H9 (cell line): ENCODE data around the gene RPP14. TPM values are rescaled to one million over a fixed set of nuclear protein-coding genes. Genes with fewer than 3 reads are reported as not detected.

Experiments
- DNase-seq: peaks from one replicate; pipeline ENCODE4 v3.0.0-alpha.2; 2017
- H2AFZ ChIP-seq: one replicate; pipeline ENCODE4 v1.6.1; 2013; ENCODE audit warnings: mild to moderate bottlenecking, low read length, control low read depth, moderate library complexity
- H2AK5ac ChIP-seq: 2 replicates; pipeline ENCODE4 v1.6.1; 2013; ENCODE audit warnings: low read length, control low read depth, mixed read lengths; ENCODE audit not compliant: insufficient read length
- H2BK120ac ChIP-seq: one replicate; pipeline ENCODE4 v1.6.1; 2013; ENCODE audit warnings: low read depth, mild to moderate bottlenecking, low read length, control low read depth, inconsistent platforms; ENCODE audit not compliant: poor library complexity, severe bottlenecking
- H2BK12ac ChIP-seq: 2 replicates; pipeline ENCODE4 v1.6.1; 2013; ENCODE audit warnings: low read length, control low read depth, mixed read lengths, low read depth; ENCODE audit not compliant: insufficient read length
- H2BK15ac ChIP-seq: 2 replicates; pipeline ENCODE4 v1.6.1; 2013; ENCODE audit warnings: low read depth, low read length, control low read depth
- H2BK20ac ChIP-seq: one replicate; pipeline ENCODE4 v1.6.1; 2013; ENCODE audit warnings: low read depth, mild to moderate bottlenecking, low read length, control low read depth, inconsistent platforms; ENCODE audit not compliant: poor library complexity, severe bottlenecking
- H2BK5ac ChIP-seq: 2 replicates; pipeline ENCODE4 v1.6.1; 2013; ENCODE audit warnings: low read length, control low read depth, mixed read lengths; ENCODE audit not compliant: insufficient read length
- H3K14ac ChIP-seq: 2 replicates; pipeline ENCODE4 v1.6.1; 2013; ENCODE audit warnings: low read length, control low read depth; ENCODE audit not compliant: insufficient read depth
- H3K18ac ChIP-seq: 2 replicates; pipeline ENCODE4 v1.6.1; 2013; ENCODE audit warnings: low read depth, mild to moderate bottlenecking, mixed read lengths, low read length, control low read depth; ENCODE audit not compliant: insufficient read length
- H3K23ac ChIP-seq: 2 replicates; pipeline ENCODE4 v1.6.1; 2013; ENCODE audit warnings: low read length, control low read depth, mixed read lengths, low read depth; ENCODE audit not compliant: insufficient read length
- H3K23me2 ChIP-seq: 2 replicates; pipeline ENCODE4 v1.6.1; 2013; ENCODE audit warnings: low read depth, mild to moderate bottlenecking, mixed read lengths, low read length, control low read depth; ENCODE audit not compliant: insufficient read length, poor library complexity, severe bottlenecking
- H3K27ac ChIP-seq: 2 replicates; pipeline ENCODE4 v1.5.1; 2013; ENCODE audit warnings: low read length, control low read depth, mixed read lengths, low read depth; ENCODE audit not compliant: insufficient read length
- H3K27me3 ChIP-seq: 2 replicates; pipeline ENCODE4 v1.6.1; 2013; ENCODE audit warnings: low read length, control low read depth, inconsistent platforms; ENCODE audit not compliant: insufficient read depth
- H3K4ac ChIP-seq: 2 replicates; pipeline ENCODE4 v1.6.1; 2013; ENCODE audit warnings: low read depth, mild to moderate bottlenecking, control low read depth, inconsistent platforms, low read length, moderate library complexity
- H3K4me1 ChIP-seq: 2 replicates; pipeline ENCODE4 v1.6.1; 2013; ENCODE audit warnings: low read length, control low read depth, inconsistent platforms; ENCODE audit not compliant: insufficient read depth
- H3K4me2 ChIP-seq: 2 replicates; pipeline ENCODE4 v1.6.1; 2013; ENCODE audit warnings: low read length, control low read depth, mixed read lengths; ENCODE audit not compliant: insufficient read length, insufficient read depth
- H3K56ac ChIP-seq: 2 replicates; pipeline ENCODE4 v1.6.1; 2013; ENCODE audit warnings: low read depth, mild to moderate bottlenecking, mixed read lengths, low read length, control low read depth; ENCODE audit not compliant: insufficient read length
- H3K79me1 ChIP-seq: 2 replicates; pipeline ENCODE4 v1.6.1; 2013; ENCODE audit warnings: low read depth, mild to moderate bottlenecking, moderate library complexity, low read length, control low read depth, inconsistent platforms; ENCODE audit not compliant: insufficient read depth, poor library complexity, severe bottlenecking
- H3K79me2 ChIP-seq: 2 replicates; pipeline ENCODE4 v1.6.1; 2013; ENCODE audit warnings: low read length, control low read depth, inconsistent platforms; ENCODE audit not compliant: insufficient read depth
- H3K9ac ChIP-seq: 2 replicates; pipeline ENCODE4 v1.6.1; 2013; ENCODE audit warnings: low read length, control low read depth, mixed read lengths; ENCODE audit not compliant: insufficient read length; ENCODE audit errors: extremely low read depth
- H3K9me3 ChIP-seq: one replicate; pipeline ENCODE4 v1.6.1; 2013; ENCODE audit warnings: low read depth, low read length, inconsistent platforms; ENCODE audit not compliant: control insufficient read depth
- H3T11ph ChIP-seq: one replicate; pipeline ENCODE4 v1.6.1; 2013; ENCODE audit warnings: mild to moderate bottlenecking, low read length, control low read depth, inconsistent platforms
- H4K20me1 ChIP-seq: one replicate; pipeline ENCODE4 v1.6.1; 2013; ENCODE audit not compliant: control insufficient read depth, insufficient read length, insufficient read depth
- H4K5ac ChIP-seq: 2 replicates; pipeline ENCODE4 v1.6.1; 2013; ENCODE audit warnings: low read depth, mild to moderate bottlenecking, mixed read lengths, low read length, control low read depth; ENCODE audit not compliant: insufficient read length
- H4K8ac ChIP-seq: replicated peaks from 2 replicates; pipeline ENCODE4 v1.6.1; 2013; ENCODE audit warnings: low read length, control low read depth, mixed read lengths, low read depth; ENCODE audit not compliant: insufficient read length
- H4K91ac ChIP-seq: 2 replicates; pipeline ENCODE4 v1.6.1; 2013; ENCODE audit warnings: low read depth, mild to moderate bottlenecking, moderate library complexity, mixed read lengths, low read length, control low read depth; ENCODE audit not compliant: insufficient read length
- H3K27ac Mint-ChIP-seq, 3 experiments: 2 replicates in 2 of 3; 3 replicates in 1 of 3; pipeline ENCODE4 v1.8.0; 2020 to 2021; ENCODE audit warnings: mixed read lengths in 3 of 3, mild to moderate bottlenecking in 1 of 3, moderate library complexity in 1 of 3
- H3K27me3 Mint-ChIP-seq: 2 replicates; pipeline ENCODE4 v1.8.0; 2021; ENCODE audit warnings: low read depth, mild to moderate bottlenecking, moderate library complexity, mixed read lengths
- H3K36me3 Mint-ChIP-seq, 3 experiments: 2 replicates in 2 of 3; 3 replicates in 1 of 3; pipeline ENCODE4 v1.8.0; 2020 to 2021; ENCODE audit warnings: low read depth in 3 of 3, mixed read lengths in 3 of 3; ENCODE audit not compliant: insufficient read depth in 1 of 3
- H3K4me1 Mint-ChIP-seq, 2 experiments: 2 replicates each; pipeline ENCODE4 v1.8.0; 2020; ENCODE audit warnings: mixed read lengths in 2 of 2
- H3K4me3 Mint-ChIP-seq, 2 experiments: 2 replicates in 1 of 2; 3 replicates in 1 of 2; pipeline ENCODE4 v1.8.0; 2020 to 2021; ENCODE audit warnings: mild to moderate bottlenecking in 2 of 2, mixed read lengths in 2 of 2, moderate library complexity in 1 of 2
- H3K9me3 Mint-ChIP-seq, 2 experiments: 2 replicates in 1 of 2; 3 replicates in 1 of 2; pipeline ENCODE4 v1.8.0; 2020; ENCODE audit warnings: mild to moderate bottlenecking in 2 of 2, mixed read lengths in 2 of 2, moderate library complexity in 1 of 2
- WGBS: extraction: QIAGEN DNeasy Blood & Tissue Kit; methylation state at CpG from one replicate; pipeline ENCODE4 v1.1.7; 2013; ENCODE audit warnings: missing lambda C conversion rate, low lambda C conversion rate, mixed read lengths; ENCODE audit not compliant: insufficient read length; ENCODE audit errors: extremely low coverage; 5-methylcytosine and 5-hydroxymethylcytosine counted together
- total RNA-seq: library from RNA; stranded (reverse); gene quantifications from 2 replicates; pipeline ENCODE4 v1.2.1, GENCODE V29; 2021
- TF ChIP-seq, protein P1 (sequence below): fragments of 200-600 bp; sonication (generic); conservative IDR thresholded peaks from 3 replicates; pipeline ENCODE4 v1.8.0; 2021; ENCODE audit warnings: antibody characterized with exemption, mild to moderate bottlenecking

RPP14 gene
- total RNA-seq, 1 experiment from 2014 or later, result 23.9 TPM

- H3K4me2 ChIP-seq, result no peak overlapping the region
Measured at GRCh38 chr3:58325525-58325992, 19.5 kb downstream of the RPP14 start.

More at GRCh38 chr3:58325525-58325992, 19.5 kb downstream of the RPP14 start:
- no peak overlapping the region for H2BK120ac ChIP-seq
- no peaks in the 10 kb centered on the region for H4K20me1 ChIP-seq
- no peak overlapping the region for H3K14ac ChIP-seq
- no peak overlapping the region for H3K4ac ChIP-seq
- H4K8ac ChIP-seq, result no peak overlapping the region
- H3K27ac ChIP-seq, result no peak overlapping the region
- TF ChIP-seq, protein P1, sequence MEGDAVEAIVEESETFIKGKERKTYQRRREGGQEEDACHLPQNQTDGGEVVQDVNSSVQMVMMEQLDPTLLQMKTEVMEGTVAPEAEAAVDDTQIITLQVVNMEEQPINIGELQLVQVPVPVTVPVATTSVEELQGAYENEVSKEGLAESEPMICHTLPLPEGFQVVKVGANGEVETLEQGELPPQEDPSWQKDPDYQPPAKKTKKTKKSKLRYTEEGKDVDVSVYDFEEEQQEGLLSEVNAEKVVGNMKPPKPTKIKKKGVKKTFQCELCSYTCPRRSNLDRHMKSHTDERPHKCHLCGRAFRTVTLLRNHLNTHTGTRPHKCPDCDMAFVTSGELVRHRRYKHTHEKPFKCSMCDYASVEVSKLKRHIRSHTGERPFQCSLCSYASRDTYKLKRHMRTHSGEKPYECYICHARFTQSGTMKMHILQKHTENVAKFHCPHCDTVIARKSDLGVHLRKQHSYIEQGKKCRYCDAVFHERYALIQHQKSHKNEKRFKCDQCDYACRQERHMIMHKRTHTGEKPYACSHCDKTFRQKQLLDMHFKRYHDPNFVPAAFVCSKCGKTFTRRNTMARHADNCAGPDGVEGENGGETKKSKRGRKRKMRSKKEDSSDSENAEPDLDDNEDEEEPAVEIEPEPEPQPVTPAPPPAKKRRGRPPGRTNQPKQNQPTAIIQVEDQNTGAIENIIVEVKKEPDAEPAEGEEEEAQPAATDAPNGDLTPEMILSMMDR, result no peak
- H2BK5ac ChIP-seq, result no peak overlapping the region
- H3K23ac ChIP-seq, result no peak overlapping the region
- H3K9me3 ChIP-seq, result no peaks in the 10 kb centered on the region
- no peaks in the 10 kb centered on the region for H3K79me1 ChIP-seq
- H3K56ac ChIP-seq, result no peak overlapping the region
- peaks cover 0 to 6% (median 0%) of the 10 kb centered on the region in 3 experiments; a peak in 2 of 7 replicates for H3K36me3 Mint-ChIP-seq
- no peak overlapping the region for H2AFZ ChIP-seq
- H3K27me3 ChIP-seq, result no peaks in the 10 kb centered on the region
- no peaks in the 10 kb centered on the region for H3K9me3 Mint-ChIP-seq
- H3K18ac ChIP-seq, result no peak overlapping the region
- no peak overlapping the region for H3K27ac Mint-ChIP-seq
- no peak overlapping the region for H3K9ac ChIP-seq
- no peak overlapping the region for H4K91ac ChIP-seq
- H3K4me1 ChIP-seq, result peaks cover 7% of the 10 kb centered on the region; the same call in 1 of the 2 replicates
- no peak overlapping the region for H2BK15ac ChIP-seq
- no peak for DNase-seq
- peaks cover 22 to 32% of the 10 kb centered on the region in 2 experiments for H3K4me1 Mint-ChIP-seq
- H3K27me3 Mint-ChIP-seq, result peaks cover 2% of the 10 kb centered on the region
- H3K23me2 ChIP-seq, result no peaks in the 10 kb centered on the region
- H2AK5ac ChIP-seq, result no peak overlapping the region
- no CpG with 5 or more reads among the region's 2 CpGs for WGBS
- no peak overlapping the region for H3T11ph ChIP-seq
- no peak overlapping the region for H2BK12ac ChIP-seq
- no peak overlapping the region for H2BK20ac ChIP-seq
- no peak overlapping the region for H3K4me3 Mint-ChIP-seq
- H3K79me2 ChIP-seq, result no peaks in the 10 kb centered on the region
- H4K5ac ChIP-seq, result no peak overlapping the region
